ENCODE data around the gene TMEM130.

TMEM130 gene

GRCh38 chr7:98805956-98806838 is 63.6 kb downstream of the TMEM130 start:
- no peak for DNase-seq

- no peak for DNase-seq
Observed at GRCh38 chr7:98802781-98803110, 67.1 kb downstream of the TMEM130 start.

- peak; percentile 96 for DNase-seq
Observed at GRCh38 chr7:98802088-98802780, 67.6 kb downstream of the TMEM130 start.

GRCh38 chr7:98800996-98801395 is 68.8 kb downstream of the TMEM130 start:
- no peak for DNase-seq

GRCh38 chr7:98797150-98797549 is 72.7 kb downstream of the TMEM130 start:
- DNase-seq = peak; percentile 53
